ENCODE data around the gene NFAM1. TPM values are rescaled to one million over a fixed set of nuclear protein-coding genes. Genes with fewer than 3 reads are reported as not detected.

The NFAM1 gene
- total and polyA plus RNA-seq, 5 donors, result 1.0 to 4.9 (median 2.8) TPM

Other genes starting within 250 kb of the NFAM1 start
- gene TCF20, start 161.8 kb downstream of the NFAM1 start, total RNA-seq, result 10 to 100 TPM; 16.3 to 19.6 (median 17.9) TPM
- gene TCF20, start 161.8 kb downstream of the NFAM1 start, polyA plus RNA-seq, result 6.5 TPM
- 10 to 100 TPM; 23.5 to 29.8 (median 25.1) TPM for gene RRP7A, start 87.4 kb upstream of the NFAM1 start, total RNA-seq
- gene RRP7A, start 87.4 kb upstream of the NFAM1 start, polyA plus RNA-seq, result 19.3 TPM
- gene SERHL2, start 121.6 kb upstream of the NFAM1 start, total RNA-seq, result 1 to 10 TPM; 3.3 to 5.0 (median 4.3) TPM
- 4.8 TPM for gene SERHL2, start 121.6 kb upstream of the NFAM1 start, polyA plus RNA-seq
- gene POLDIP3, start 182.5 kb upstream of the NFAM1 start, total RNA-seq, result 10 to 100 TPM; 33.2 to 44.7 (median 38.7) TPM
- gene POLDIP3, start 182.5 kb upstream of the NFAM1 start, polyA plus RNA-seq, result 20.8 TPM
- gene ATP5MGL, start 208.2 kb upstream of the NFAM1 start, total RNA-seq, result 1 to 10 TPM in 1 of 4 donors, under 1 TPM in 2, not detected in 1; 0.40 to 1.1 (median 0.47) TPM
- 0.16 TPM for gene ATP5MGL, start 208.2 kb upstream of the NFAM1 start, polyA plus RNA-seq
- gene CYB5R3, start 217.0 kb upstream of the NFAM1 start, total RNA-seq, result 100 to 1,000 TPM; 343 to 487 (median 377) TPM
- gene CYB5R3, start 217.0 kb upstream of the NFAM1 start, polyA plus RNA-seq, result 322 TPM

Data from right cardiac atrium (tissue), 5 donors.